ENCODE data around the gene BLVRB.

BLVRB gene

GRCh38 chr19:40511487-40511886 lies 45.9 kb upstream of the BLVRB start:
- Histone ChIP-seq H3K9me3 (ENCODE audit: severe bottlenecking) (peaks cover 2% of the 10 kb centered on the region), H3K4me3 (ENCODE audit: low read depth, low read length) (no peak overlapping the region), H3K36me3 (no peaks in the 10 kb centered on the region), H3K27ac (no peak overlapping the region), H3K27me3 (ENCODE audit: insufficient read depth, low read depth, severe bottlenecking) (peaks cover 17% of the 10 kb centered on the region)
- no peak for TF ChIP-seq CTCF (IDR thresholded peaks at IDR 0.05; ENCODE audit: low read depth, low read length)
- no peak for DNase-seq

- no peaks in the 10 kb centered on the region for H3K36me3 ChIP-seq
- H3K27me3 ChIP-seq (ENCODE audit: insufficient read depth, low read depth, severe bottlenecking), result peaks cover 17% of the 10 kb centered on the region
- no peak overlapping the region for H3K27ac ChIP-seq
- DNase-seq, result no peak
- H3K4me3 ChIP-seq (ENCODE audit: low read depth, low read length), result no peak overlapping the region
- TF ChIP-seq CTCF (IDR thresholded peaks at IDR 0.05; ENCODE audit: low read depth, low read length), result no peak
- H3K9me3 ChIP-seq (ENCODE audit: severe bottlenecking), result peaks cover 2% of the 10 kb centered on the region
These were observed 45.1 kb upstream of the BLVRB start for GRCh38 chr19:40510526-40511115.

- DNase-seq, result no peak
- TF ChIP-seq CTCF (IDR thresholded peaks at IDR 0.05; ENCODE audit: low read depth, low read length), result no peak
- H3K27me3 ChIP-seq (ENCODE audit: insufficient read depth, low read depth, severe bottlenecking), result peaks cover 11% of the 10 kb centered on the region
These were observed 43.3 kb upstream of the BLVRB start for GRCh38 chr19:40508739-40509260.

GRCh38 chr19:40507892-40508291 lies 42.3 kb upstream of the BLVRB start:
- H3K27me3 ChIP-seq (ENCODE audit: insufficient read depth, low read depth, severe bottlenecking), result peaks cover 5% of the 10 kb centered on the region
- no peak overlapping the region for H3K4me3 ChIP-seq (ENCODE audit: low read depth, low read length)
- no peak overlapping the region for H3K27ac ChIP-seq
- no peak for DNase-seq
- TF ChIP-seq CTCF (IDR thresholded peaks at IDR 0.05; ENCODE audit: low read depth, low read length), result no peak
- no peaks in the 10 kb centered on the region for H3K9me3 ChIP-seq (ENCODE audit: severe bottlenecking)
- no peaks in the 10 kb centered on the region for H3K36me3 ChIP-seq

More at GRCh38 chr19:40508739-40509260, 43.3 kb upstream of the BLVRB start:
- peaks cover 1% of the 10 kb centered on the region for H3K9me3 ChIP-seq (ENCODE audit: severe bottlenecking)
- H3K36me3 ChIP-seq, result no peaks in the 10 kb centered on the region
- no peak overlapping the region for H3K4me3 ChIP-seq (ENCODE audit: low read depth, low read length)
- no peak overlapping the region for H3K27ac ChIP-seq

GRCh38 chr19:40506099-40506498 lies 40.6 kb upstream of the BLVRB start:
- no peak for TF ChIP-seq CTCF (IDR thresholded peaks at IDR 0.05; ENCODE audit: low read depth, low read length)
- H3K27ac ChIP-seq, result no peak overlapping the region
- no peak for DNase-seq
- no peaks in the 10 kb centered on the region for H3K36me3 ChIP-seq
- H3K9me3 ChIP-seq (ENCODE audit: severe bottlenecking), result no peaks in the 10 kb centered on the region
- no peaks in the 10 kb centered on the region for H3K27me3 ChIP-seq (ENCODE audit: insufficient read depth, low read depth, severe bottlenecking)
- H3K4me3 ChIP-seq (ENCODE audit: low read depth, low read length), result no peak overlapping the region

- DNase-seq, result no peak
- no peaks in the 10 kb centered on the region for H3K36me3 ChIP-seq
- TF ChIP-seq CTCF (IDR thresholded peaks at IDR 0.05; ENCODE audit: low read depth, low read length), result no peak
These were observed 37.8 kb upstream of the BLVRB start for GRCh38 chr19:40503320-40503695.

More at GRCh38 chr19:40503320-40503695, 37.8 kb upstream of the BLVRB start:
- no peaks in the 10 kb centered on the region for H3K9me3 ChIP-seq (ENCODE audit: severe bottlenecking)
- H3K27ac ChIP-seq, result no peak overlapping the region
- H3K4me3 ChIP-seq (ENCODE audit: low read depth, low read length), result no peak overlapping the region
- no peaks in the 10 kb centered on the region for H3K27me3 ChIP-seq (ENCODE audit: insufficient read depth, low read depth, severe bottlenecking)

All from WERI-Rb-1 (cell line).